Measurements from ENCODE around the gene SDC3.

DNA sequence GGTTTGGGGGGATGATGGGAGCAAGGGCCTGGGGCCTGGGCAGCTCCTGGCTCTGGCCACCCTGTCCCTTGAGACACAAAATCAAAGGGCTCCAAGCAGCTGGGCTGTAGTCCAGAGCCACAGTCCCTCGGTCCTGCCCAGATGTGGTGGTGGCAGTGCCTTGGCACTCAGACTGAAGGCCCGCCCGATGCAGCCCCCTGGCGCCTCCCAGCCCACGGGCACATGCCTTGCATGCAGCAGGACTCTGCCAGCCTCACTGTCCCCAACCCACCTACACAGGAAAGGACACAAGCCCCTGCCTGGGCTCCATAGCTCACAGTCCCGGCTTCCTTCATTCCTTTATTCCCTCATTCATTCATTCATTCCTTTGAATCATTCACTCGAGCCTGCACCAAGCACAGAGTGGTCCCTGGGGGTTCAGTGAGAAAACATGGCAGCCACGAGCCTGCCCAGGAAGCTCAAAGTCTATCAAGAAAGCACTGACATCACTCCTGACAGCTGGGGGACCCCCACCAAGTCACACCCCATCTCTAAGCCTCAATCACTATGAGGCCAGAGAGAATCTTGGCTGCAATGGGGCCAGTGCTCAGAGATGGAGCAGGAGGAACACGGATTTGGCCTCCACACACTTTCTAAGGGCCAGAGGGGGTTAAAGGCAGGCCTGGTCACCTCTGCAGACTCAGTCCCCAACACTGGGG, 5.8 kb downstream of the SDC3 start:
- TF ChIP-seq EZH2phosphoT487 (IDR thresholded peaks at IDR 0.05; ENCODE audit: borderline replicate concordance, low read length): no peak
- TF ChIP-seq, protein P1, sequence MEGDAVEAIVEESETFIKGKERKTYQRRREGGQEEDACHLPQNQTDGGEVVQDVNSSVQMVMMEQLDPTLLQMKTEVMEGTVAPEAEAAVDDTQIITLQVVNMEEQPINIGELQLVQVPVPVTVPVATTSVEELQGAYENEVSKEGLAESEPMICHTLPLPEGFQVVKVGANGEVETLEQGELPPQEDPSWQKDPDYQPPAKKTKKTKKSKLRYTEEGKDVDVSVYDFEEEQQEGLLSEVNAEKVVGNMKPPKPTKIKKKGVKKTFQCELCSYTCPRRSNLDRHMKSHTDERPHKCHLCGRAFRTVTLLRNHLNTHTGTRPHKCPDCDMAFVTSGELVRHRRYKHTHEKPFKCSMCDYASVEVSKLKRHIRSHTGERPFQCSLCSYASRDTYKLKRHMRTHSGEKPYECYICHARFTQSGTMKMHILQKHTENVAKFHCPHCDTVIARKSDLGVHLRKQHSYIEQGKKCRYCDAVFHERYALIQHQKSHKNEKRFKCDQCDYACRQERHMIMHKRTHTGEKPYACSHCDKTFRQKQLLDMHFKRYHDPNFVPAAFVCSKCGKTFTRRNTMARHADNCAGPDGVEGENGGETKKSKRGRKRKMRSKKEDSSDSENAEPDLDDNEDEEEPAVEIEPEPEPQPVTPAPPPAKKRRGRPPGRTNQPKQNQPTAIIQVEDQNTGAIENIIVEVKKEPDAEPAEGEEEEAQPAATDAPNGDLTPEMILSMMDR (IDR thresholded peaks at IDR 0.05; ENCODE audit: low read depth, low read length, poor library complexity, severe bottlenecking): no peak
